GM21390 (cell line): ENCODE data around the gene NF1.
"Not testable (repeated sequence)": the region's sequence is repeated elsewhere in the genome, so short reads cannot be mapped to it uniquely, and the experiment has no call there.

Experiments used
- ATAC-seq: cut with Tn5 transposase; IDR thresholded peaks from one replicate; pipeline ENCODE4 v1.9.1; 2021; ENCODE audit not compliant: unreplicated experiment

NF1 gene

GRCh38 chr17:31074772-31075555 is 19.8 kb upstream of the NF1 start:
- ATAC-seq, result no peak

GRCh38 chr17:31078290-31078689 is 16.5 kb upstream of the NF1 start:
- no peak for ATAC-seq

GRCh38 chr17:31079731-31080130 is 15.0 kb upstream of the NF1 start:
- ATAC-seq, result no peak

- no peak for ATAC-seq
These were observed 9.2 kb upstream of the NF1 start for GRCh38 chr17:31085563-31085962.

GRCh38 chr17:31089471-31089870 is 5.3 kb upstream of the NF1 start:
- no peak for ATAC-seq

- ATAC-seq, result not testable (repeated sequence)
These were observed 4.1 kb upstream of the NF1 start for GRCh38 chr17:31090650-31091049.

- ATAC-seq, result no peak
These were observed 2.2 kb upstream of the NF1 start for GRCh38 chr17:31092475-31093064.

GRCh38 chr17:31093866-31094599 is 744 bp upstream of the NF1 start:
- ATAC-seq, result peak; percentile 32

- ATAC-seq, result peak; percentile 2
These were observed 694 bp downstream of the NF1 start for GRCh38 chr17:31095236-31096105.

GRCh38 chr17:31096106-31096436 is 1.3 kb downstream of the NF1 start:
- no peak for ATAC-seq

GRCh38 chr17:31099016-31099415 is 4.2 kb downstream of the NF1 start:
- ATAC-seq, result no peak

- ATAC-seq, result no peak
These were observed 6.2 kb downstream of the NF1 start for GRCh38 chr17:31100840-31101459.

- no peak for ATAC-seq
These were observed 7.2 kb downstream of the NF1 start for GRCh38 chr17:31101943-31102342.

GRCh38 chr17:31105991-31106390 is 11.2 kb downstream of the NF1 start:
- no peak for ATAC-seq

- no peak for ATAC-seq
These were observed 16.4 kb downstream of the NF1 start for GRCh38 chr17:31111183-31111582.

- ATAC-seq, result no peak
These were observed 17.4 kb downstream of the NF1 start for GRCh38 chr17:31112001-31112661.

- ATAC-seq, result not testable (repeated sequence)
These were observed 18.6 kb downstream of the NF1 start for GRCh38 chr17:31113368-31113767.

- ATAC-seq, result no peak
These were observed 19.2 kb downstream of the NF1 start for GRCh38 chr17:31113939-31114338.

- ATAC-seq, result no peak
These were observed 20.3 kb downstream of the NF1 start for GRCh38 chr17:31114956-31115555.

- no peak for ATAC-seq
These were observed 21.4 kb downstream of the NF1 start for GRCh38 chr17:31116167-31116566.
